HG02642 (cell line): ENCODE results near the gene CLASP2.
"Not testable (repeated sequence)": the region's sequence is repeated elsewhere in the genome, so short reads cannot be mapped to it uniquely, and the experiment has no call there.

Experiments
- ATAC-seq: cut with Tn5 transposase; IDR thresholded peaks from one replicate; pipeline ENCODE4 v1.9.1; 2021; ENCODE audit warnings: mild to moderate bottlenecking; ENCODE audit not compliant: unreplicated experiment, poor library complexity

Gene CLASP2

GRCh38 chr3:33717866-33718594 lies at the start of gene CLASP2:
Gene CLASP2 (minus strand): TSS chr3:33718254. CDS start chr3:33718002, 252 bp downstream.
- ATAC-seq, result peak; percentile 97

- ATAC-seq, result no peak
Measured at GRCh38 chr3:33758864-33759263, 40.8 kb upstream of the CLASP2 start.

DNA sequence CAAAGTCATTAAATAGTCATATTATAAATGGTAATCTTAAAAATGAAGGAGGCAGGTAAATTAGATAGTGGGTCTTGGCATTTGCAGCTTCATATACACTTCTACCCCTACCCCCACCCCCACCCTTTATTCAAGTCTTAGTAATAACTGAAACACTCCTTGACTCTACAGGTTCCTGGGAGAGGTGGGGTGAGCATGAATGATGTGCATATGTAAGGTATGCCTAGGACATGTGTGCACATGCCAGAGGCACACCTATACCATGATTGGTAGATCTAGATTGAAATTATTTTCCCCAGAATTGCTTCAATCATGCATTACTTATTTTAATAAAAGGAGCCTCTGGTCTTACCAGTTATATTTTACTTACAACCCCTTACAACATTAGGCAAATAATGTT lies 40.2 kb upstream of the CLASP2 start:
- no peak for ATAC-seq

- ATAC-seq, result not testable (repeated sequence)
Measured at GRCh38 chr3:33754391-33754790, 36.3 kb upstream of the CLASP2 start.

- no peak for ATAC-seq
Measured at GRCh38 chr3:33751336-33751735, 33.3 kb upstream of the CLASP2 start.

GRCh38 chr3:33750211-33750548 lies 32.1 kb upstream of the CLASP2 start:
- ATAC-seq, result no peak

GRCh38 chr3:33749546-33750210 lies 31.6 kb upstream of the CLASP2 start:
- no peak for ATAC-seq

- no peak for ATAC-seq
Measured at GRCh38 chr3:33746416-33747116, 28.5 kb upstream of the CLASP2 start.

GRCh38 chr3:33737146-33737545 lies 19.1 kb upstream of the CLASP2 start:
- no peak for ATAC-seq

DNA sequence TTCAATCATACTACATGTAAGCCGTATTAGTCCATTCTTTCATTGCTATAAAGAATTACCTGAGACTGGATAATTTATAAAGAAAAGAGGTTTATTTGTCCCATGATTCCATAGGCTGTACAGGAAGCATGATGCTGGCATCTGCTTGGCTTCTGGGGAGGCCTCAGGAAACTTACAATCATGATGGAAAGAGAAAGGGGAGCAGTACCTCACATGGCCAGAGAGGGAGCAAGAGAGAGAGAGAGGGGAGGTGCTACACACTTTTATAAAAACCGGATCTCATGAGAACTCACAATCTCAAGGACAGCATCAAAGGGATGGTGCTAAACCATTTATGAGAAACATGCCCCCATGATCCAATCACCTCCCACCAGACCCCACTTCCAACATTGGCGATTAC lies 14.3 kb upstream of the CLASP2 start:
- no peak for ATAC-seq

DNA sequence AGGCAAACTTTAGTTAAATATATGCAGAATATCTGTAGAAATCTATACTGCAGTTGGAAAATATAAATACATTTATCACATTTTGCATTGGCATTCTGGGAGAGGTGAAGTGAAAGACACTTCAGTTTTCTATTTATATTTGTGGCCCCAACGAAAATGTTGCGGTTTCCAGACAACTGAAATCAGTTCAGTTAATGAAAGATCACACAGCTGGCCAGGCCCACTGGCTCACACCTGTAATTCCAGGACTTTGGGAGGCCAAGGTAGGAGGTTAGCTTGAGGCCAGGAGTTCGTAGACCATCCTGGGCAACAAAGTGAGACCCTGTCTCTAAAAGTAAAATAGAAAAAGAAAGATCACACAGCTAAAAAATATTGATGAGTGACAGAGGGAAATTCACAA lies 11.9 kb upstream of the CLASP2 start:
- ATAC-seq, result no peak

- ATAC-seq, result no peak
Measured at GRCh38 chr3:33724256-33724655, 6.2 kb upstream of the CLASP2 start.

DNA sequence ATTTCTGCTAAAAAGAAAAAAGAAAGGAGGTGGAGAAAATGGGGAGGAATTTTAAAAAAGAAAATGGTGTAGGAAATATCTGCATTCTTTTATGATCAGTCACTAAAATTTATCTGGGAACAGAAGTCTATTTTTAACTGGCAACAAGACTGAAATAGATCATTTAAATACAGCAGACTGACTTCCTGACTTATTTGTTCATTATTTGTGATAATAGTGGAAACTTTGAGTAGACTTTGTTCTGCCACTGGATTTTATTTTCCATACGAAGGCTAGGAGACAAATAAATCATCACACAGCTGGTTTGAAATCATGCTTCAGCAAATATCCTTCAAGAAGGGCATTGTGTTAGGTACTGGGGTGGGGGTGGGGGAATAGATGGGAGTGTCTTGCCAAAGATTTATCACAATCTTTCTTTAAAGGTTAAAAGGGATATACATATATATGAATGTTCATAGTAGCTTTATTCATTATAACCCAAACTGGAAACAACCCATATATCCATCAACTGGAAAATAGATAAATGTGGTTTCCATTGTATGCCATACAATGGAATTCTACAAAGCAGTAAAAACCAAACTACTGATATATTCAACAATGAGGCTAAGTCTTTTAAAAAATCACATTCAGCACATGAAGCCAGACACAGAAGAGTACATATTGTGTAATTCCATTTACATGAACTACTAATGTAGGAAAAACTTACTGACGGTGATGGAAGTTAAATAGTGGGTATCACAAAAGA lies 4.7 kb upstream of the CLASP2 start:
- no peak for ATAC-seq

- ATAC-seq, result no peak
Measured at GRCh38 chr3:33722191-33722590, 4.1 kb upstream of the CLASP2 start.

DNA sequence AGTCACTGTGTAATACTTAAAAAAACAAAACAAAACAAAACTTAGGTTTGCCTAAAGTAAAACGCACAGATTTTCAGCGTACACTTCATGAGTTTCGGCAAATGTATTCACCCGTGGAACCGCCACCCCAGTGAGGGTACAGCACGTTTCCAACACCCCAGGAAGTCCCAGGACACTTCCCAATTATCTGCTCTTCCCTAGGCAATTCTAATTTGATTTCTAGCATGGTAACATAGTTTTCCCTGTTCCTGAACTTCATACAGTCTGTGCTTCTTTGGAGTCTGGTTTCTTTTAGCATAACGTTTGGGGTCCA lies 497 bp upstream of the CLASP2 start:
- ATAC-seq, result no peak

DNA sequence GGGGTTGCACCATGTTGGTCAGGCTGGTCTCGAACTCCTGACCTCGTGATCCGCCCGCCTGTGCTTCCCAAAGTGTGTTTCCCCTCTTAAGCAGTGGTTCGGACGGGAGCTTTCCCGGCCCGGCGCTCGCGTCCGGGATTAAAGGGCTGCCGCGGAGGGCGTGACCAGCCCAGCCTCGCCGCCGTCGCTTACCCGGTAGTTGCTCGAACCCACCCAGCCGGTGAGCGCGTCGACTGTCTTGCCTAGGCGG lies 513 bp downstream of the CLASP2 start:
- peak; percentile 70 for ATAC-seq

- no peak for ATAC-seq
Measured at GRCh38 chr3:33716227-33716626, 1.8 kb downstream of the CLASP2 start.

- ATAC-seq, result no peak
Measured at GRCh38 chr3:33711100-33711499, 7.0 kb downstream of the CLASP2 start.

- no peak for ATAC-seq
Measured at GRCh38 chr3:33706056-33706455, 12.0 kb downstream of the CLASP2 start.

DNA sequence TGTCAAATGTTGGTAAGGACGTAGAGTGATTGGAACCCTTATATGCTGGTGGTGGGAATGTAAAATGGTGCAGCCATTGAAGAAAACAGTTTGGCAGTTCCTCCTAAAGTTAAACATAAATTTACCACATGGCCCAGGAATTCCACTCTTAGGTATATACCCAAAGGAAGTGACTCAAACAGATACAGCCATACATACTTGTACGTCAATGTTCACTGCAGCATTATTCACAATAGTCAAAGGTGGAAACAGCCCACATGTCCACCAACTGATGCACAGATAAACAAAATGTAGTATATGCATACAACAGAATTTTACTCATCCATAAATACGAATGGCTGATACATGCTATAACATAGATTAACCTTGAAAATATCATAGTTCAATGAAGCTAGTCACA lies 13.2 kb downstream of the CLASP2 start:
- no peak for ATAC-seq

DNA sequence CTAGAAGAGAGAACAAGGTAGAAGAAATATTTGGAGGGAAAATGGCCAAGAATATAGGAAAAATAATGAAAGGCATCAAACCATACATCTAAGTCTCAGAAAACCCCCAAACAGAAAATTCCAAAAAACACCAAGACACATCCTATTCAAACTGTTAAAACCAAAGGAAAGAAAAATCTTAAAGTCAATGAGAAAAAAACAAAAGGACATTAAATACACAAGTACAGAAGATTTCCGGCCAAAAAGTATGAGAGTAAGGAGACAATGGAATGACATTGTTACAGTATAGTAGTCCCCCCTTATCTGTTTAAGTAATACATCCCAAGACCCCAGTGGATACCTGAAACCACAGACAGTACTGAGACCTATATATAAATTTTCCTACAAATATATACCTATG lies 18.8 kb downstream of the CLASP2 start:
- ATAC-seq, result no peak
